GM23338 (cell line): ENCODE measurements around the gene MAMSTR. TPM values are rescaled to one million over a fixed set of nuclear protein-coding genes. Genes with fewer than 3 reads are reported as not detected.

Source experiments
- polyA plus RNA-seq: library from polyadenylated mRNA; unstranded; fragments of >200 nt; fragmentation: Nextera tagmentation; extraction: Ambion mirVana; gene quantifications from 2 replicates; pipeline ENCODE4 v1.2.1, GENCODE V29; 2016
- total RNA-seq: library from RNA; depleted of rRNA; stranded (reverse); fragments of >200 nt; shearing (Covaris generic); gene quantifications from 2 replicates; pipeline ENCODE4 v1.2.3, GENCODE V29; 2014; rRNA removed

The MAMSTR gene
- total and polyA plus RNA-seq, 2 experiments from 2014 or later, result 1.9 to 2.0 TPM

Other genes with a start within 250 kb of the MAMSTR start
- gene LMTK3, start 207.9 kb downstream of the MAMSTR start, total RNA-seq, result 5.7 and 11.8 TPM in 2 replicates
- gene LMTK3, start 207.9 kb downstream of the MAMSTR start, polyA plus RNA-seq, result 1.6 and 2.0 TPM in 2 replicates
- gene SULT2B1, start 167.6 kb downstream of the MAMSTR start, total RNA-seq, result 1.3 TPM in 1 of 2 replicates, not detected in the other
- 2.3 and 2.5 TPM in 2 replicates for gene SULT2B1, start 167.6 kb downstream of the MAMSTR start, polyA plus RNA-seq
- gene SPACA4, start 113.0 kb downstream of the MAMSTR start, total RNA-seq, result not detected in 2 replicates
- gene SPACA4, start 113.0 kb downstream of the MAMSTR start, polyA plus RNA-seq, result not detected in 2 replicates
- gene FAM83E, start 104.6 kb downstream of the MAMSTR start, total RNA-seq, result 2.3 and 4.5 TPM in 2 replicates
- 0.90 and 1.0 TPM in 2 replicates for gene FAM83E, start 104.6 kb downstream of the MAMSTR start, polyA plus RNA-seq
- gene RPL18, start 100.5 kb downstream of the MAMSTR start, total RNA-seq, result 1,660 and 1,898 TPM in 2 replicates
- gene RPL18, start 100.5 kb downstream of the MAMSTR start, polyA plus RNA-seq, result 2,011 and 2,172 TPM in 2 replicates
- 39.8 and 50.3 TPM in 2 replicates for gene SPHK2, start 100.2 kb downstream of the MAMSTR start, total RNA-seq
- 18.3 TPM in 2 replicates for gene SPHK2, start 100.2 kb downstream of the MAMSTR start, polyA plus RNA-seq
- 5.7 and 5.9 TPM in 2 replicates for gene DBP, start 82.3 kb downstream of the MAMSTR start, total RNA-seq
- gene DBP, start 82.3 kb downstream of the MAMSTR start, polyA plus RNA-seq, result 5.0 and 6.3 TPM in 2 replicates
- gene CA11, start 73.5 kb downstream of the MAMSTR start, total RNA-seq, result 8.8 and 9.8 TPM in 2 replicates
- 29.7 and 38.8 TPM in 2 replicates for gene CA11, start 73.5 kb downstream of the MAMSTR start, polyA plus RNA-seq
- 0.82 and 0.94 TPM in 2 replicates for gene NTN5, start 46.7 kb downstream of the MAMSTR start, total RNA-seq
- gene NTN5, start 46.7 kb downstream of the MAMSTR start, polyA plus RNA-seq, result 0.38 and 0.52 TPM in 2 replicates
- 2.2 and 5.6 TPM in 2 replicates for gene FUT2, start 23.8 kb downstream of the MAMSTR start, total RNA-seq
- gene FUT2, start 23.8 kb downstream of the MAMSTR start, polyA plus RNA-seq, result 4.8 and 5.0 TPM in 2 replicates
- 14.8 and 18.0 TPM in 2 replicates for gene RASIP1, start 20.9 kb upstream of the MAMSTR start, total RNA-seq
- gene RASIP1, start 20.9 kb upstream of the MAMSTR start, polyA plus RNA-seq, result 9.2 and 11.2 TPM in 2 replicates
- gene IZUMO1, start 27.2 kb upstream of the MAMSTR start, total RNA-seq, result 1.7 and 3.5 TPM in 2 replicates
- gene IZUMO1, start 27.2 kb upstream of the MAMSTR start, polyA plus RNA-seq, result 1.2 and 1.3 TPM in 2 replicates
- 20.3 and 20.8 TPM in 2 replicates for gene FUT1, start 32.9 kb upstream of the MAMSTR start, total RNA-seq
- gene FUT1, start 32.9 kb upstream of the MAMSTR start, polyA plus RNA-seq, result 4.4 and 4.7 TPM in 2 replicates
- 1.3 TPM in 1 of 2 replicates, not detected in the other for gene FGF21, start 35.8 kb upstream of the MAMSTR start, total RNA-seq
- gene FGF21, start 35.8 kb upstream of the MAMSTR start, polyA plus RNA-seq, result 0.78 and 1.1 TPM in 2 replicates
- 30.6 and 53.5 TPM in 2 replicates for gene BCAT2, start 91.3 kb upstream of the MAMSTR start, total RNA-seq
- gene BCAT2, start 91.3 kb upstream of the MAMSTR start, polyA plus RNA-seq, result 30.4 and 35.8 TPM in 2 replicates
- gene HSD17B14, start 116.8 kb upstream of the MAMSTR start, total RNA-seq, result 5.0 and 8.4 TPM in 2 replicates
- 11.6 and 11.7 TPM in 2 replicates for gene HSD17B14, start 116.8 kb upstream of the MAMSTR start, polyA plus RNA-seq
- gene PLEKHA4, start 148.9 kb upstream of the MAMSTR start, total RNA-seq, result 12.3 and 15.1 TPM in 2 replicates
- 10.9 and 12.2 TPM in 2 replicates for gene PLEKHA4, start 148.9 kb upstream of the MAMSTR start, polyA plus RNA-seq
- 14.5 and 15.8 TPM in 2 replicates for gene PPP1R15A, start 152.7 kb upstream of the MAMSTR start, total RNA-seq
- gene PPP1R15A, start 152.7 kb upstream of the MAMSTR start, polyA plus RNA-seq, result 14.0 and 14.4 TPM in 2 replicates
- 0.12 and 0.42 TPM in 2 replicates for gene TULP2, start 179.0 kb upstream of the MAMSTR start, total RNA-seq
- 1.1 and 1.9 TPM in 2 replicates for gene TULP2, start 179.0 kb upstream of the MAMSTR start, polyA plus RNA-seq
- gene NUCB1, start 180.6 kb upstream of the MAMSTR start, total RNA-seq, result 142 and 163 TPM in 2 replicates
- 57.1 and 64.9 TPM in 2 replicates for gene NUCB1, start 180.6 kb upstream of the MAMSTR start, polyA plus RNA-seq
- 0.69 and 0.78 TPM in 2 replicates for gene DHDH, start 214.0 kb upstream of the MAMSTR start, total RNA-seq
- gene DHDH, start 214.0 kb upstream of the MAMSTR start, polyA plus RNA-seq, result 4.7 and 8.4 TPM in 2 replicates
- 184 and 261 TPM in 2 replicates for gene BAX, start 235.2 kb upstream of the MAMSTR start, total RNA-seq
- gene BAX, start 235.2 kb upstream of the MAMSTR start, polyA plus RNA-seq, result 168 and 179 TPM in 2 replicates
- 1,625 and 2,064 TPM in 2 replicates for gene FTL, start 245.6 kb upstream of the MAMSTR start, total RNA-seq
- gene FTL, start 245.6 kb upstream of the MAMSTR start, polyA plus RNA-seq, result 5,278 and 5,436 TPM in 2 replicates